GM12873 (cell line): ENCODE measurements around the gene IGF1.

Source experiments
- TF ChIP-seq, protein P1 (sequence below): IDR thresholded peaks from 2 replicates; pipeline ENCODE4 v1.5.1; 2012; ENCODE audit warnings: low read depth, mild to moderate bottlenecking, moderate library complexity, low read length, control low read depth; ENCODE audit not compliant: insufficient read depth; ENCODE audit errors: missing control alignments

The IGF1 gene

DNA sequence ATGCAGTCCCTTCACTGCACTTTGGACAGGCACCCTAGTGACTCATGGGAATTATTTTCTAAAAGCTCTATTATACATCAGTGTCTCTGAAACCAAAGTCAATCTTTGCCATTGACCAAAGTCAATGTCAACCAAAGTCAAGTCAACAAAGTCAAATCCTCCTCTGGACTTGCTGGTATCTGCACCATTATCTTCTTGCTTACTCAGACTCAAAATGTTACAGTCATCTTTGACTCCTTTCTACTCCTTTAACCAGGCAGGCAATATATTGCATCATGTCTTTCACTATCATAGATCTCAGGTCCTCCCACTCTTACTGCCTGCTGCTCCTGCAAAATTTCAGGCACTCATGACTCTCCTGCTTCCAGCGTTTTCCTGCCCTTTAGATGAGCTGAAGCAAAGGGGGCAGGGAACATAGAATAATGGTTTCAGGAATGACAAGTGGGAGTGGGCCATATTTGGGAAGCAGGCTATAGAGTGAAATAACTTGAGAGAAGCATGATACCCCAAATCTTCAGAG is 39.2 kb downstream of the IGF1 start:
- TF ChIP-seq, protein P1, sequence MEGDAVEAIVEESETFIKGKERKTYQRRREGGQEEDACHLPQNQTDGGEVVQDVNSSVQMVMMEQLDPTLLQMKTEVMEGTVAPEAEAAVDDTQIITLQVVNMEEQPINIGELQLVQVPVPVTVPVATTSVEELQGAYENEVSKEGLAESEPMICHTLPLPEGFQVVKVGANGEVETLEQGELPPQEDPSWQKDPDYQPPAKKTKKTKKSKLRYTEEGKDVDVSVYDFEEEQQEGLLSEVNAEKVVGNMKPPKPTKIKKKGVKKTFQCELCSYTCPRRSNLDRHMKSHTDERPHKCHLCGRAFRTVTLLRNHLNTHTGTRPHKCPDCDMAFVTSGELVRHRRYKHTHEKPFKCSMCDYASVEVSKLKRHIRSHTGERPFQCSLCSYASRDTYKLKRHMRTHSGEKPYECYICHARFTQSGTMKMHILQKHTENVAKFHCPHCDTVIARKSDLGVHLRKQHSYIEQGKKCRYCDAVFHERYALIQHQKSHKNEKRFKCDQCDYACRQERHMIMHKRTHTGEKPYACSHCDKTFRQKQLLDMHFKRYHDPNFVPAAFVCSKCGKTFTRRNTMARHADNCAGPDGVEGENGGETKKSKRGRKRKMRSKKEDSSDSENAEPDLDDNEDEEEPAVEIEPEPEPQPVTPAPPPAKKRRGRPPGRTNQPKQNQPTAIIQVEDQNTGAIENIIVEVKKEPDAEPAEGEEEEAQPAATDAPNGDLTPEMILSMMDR = no peak

DNA sequence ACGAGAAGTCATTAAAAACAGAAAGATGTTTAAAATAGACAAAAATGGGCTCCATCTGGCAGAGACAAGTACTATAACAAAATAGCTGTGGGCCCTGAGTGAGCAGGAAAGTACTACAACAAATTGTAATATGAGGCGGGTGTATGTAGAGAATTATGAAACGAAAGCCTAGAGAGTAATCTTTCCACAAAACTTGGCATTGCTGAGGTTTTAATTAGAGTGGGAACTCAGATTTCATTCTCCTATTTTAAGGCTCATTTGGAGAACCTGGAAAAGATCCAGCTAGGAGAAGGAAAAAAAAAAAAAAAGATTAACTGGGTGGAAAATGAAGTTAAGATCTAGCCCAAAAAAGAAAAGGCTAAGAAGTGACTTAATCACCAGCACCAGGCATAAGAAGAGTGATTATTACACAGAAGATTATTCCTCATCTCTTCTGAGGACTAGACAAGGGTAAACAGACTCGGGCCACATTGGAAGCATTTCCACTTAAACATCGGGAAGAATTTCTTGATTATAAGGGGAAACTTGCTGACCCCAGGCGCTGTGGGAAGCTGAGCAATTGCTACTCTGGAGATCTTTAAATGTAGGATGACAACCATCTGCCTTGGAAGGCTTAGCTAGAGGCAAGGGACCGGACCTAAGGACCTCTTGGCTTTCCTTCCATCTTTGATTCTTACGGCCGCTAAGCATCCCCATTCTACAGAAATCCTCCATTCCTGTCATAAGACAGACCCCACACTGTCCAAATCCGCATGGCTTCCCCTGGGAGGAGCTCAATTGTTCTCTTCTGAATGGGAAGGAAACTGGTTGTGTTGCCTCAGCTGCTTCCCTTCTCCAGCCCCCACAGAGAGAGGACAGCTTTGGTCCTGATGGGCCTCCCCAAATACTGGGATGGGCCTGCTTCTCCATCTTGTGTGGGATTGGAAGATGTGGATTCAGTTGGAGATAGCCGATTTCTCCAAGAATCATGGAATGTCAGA is 40.6 kb downstream of the IGF1 start:
- TF ChIP-seq, protein P1 = no peak

DNA sequence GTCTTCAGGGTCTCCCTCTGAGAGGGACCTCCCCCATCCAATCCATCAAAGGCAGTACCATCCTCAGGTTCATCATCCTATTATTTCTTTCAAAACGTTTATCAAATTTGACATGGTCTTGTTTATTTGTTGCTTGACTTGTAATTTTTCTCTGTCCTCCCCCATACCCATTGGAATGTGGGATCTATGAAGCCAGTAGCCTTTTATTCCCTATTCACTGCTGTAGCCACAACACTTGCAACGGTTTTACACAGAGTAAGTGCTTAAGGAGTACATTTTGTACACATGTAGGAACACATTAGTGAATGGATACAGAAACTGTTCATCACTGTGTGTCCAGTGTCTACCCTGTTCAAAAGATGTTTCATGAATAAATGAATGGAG is 41.5 kb downstream of the IGF1 start:
- TF ChIP-seq, protein P1 = no peak

DNA sequence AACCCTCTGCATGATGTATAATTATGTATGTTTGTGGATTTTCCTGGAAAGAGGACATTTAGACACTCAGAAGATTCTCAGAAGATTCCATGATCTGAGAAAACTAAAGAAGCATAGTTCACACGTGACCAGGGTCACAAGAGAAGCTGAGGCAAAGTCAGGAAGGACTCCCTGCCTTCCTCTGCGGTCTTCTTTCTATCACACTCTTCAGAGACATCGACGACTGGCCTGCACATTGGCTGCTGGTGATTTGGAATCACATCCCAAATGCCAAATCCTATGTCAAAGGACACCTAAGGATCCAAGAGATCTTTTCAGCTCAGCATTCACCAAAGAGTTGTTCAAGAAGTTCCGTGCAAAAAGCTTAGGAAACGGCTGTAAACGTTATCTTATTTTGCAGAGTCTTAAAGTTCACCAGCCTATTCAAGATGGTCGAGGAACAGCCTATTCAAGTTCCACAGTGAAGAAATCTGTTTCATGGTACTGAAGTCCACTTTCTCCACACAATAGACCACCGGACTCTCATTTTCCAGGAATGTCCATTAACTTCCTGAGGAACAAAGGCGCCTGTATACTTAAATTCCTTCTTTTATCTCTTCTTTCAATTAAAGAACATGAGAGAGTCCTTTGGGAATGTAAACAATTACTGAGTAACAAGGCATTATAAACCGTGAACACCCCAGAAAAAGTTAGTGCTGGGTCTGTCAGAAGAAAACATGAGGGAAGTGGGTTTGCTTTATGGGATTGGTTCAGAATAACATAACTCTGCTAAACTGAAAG is 42.1 kb downstream of the IGF1 start:
- TF ChIP-seq, protein P1 = no peak

DNA sequence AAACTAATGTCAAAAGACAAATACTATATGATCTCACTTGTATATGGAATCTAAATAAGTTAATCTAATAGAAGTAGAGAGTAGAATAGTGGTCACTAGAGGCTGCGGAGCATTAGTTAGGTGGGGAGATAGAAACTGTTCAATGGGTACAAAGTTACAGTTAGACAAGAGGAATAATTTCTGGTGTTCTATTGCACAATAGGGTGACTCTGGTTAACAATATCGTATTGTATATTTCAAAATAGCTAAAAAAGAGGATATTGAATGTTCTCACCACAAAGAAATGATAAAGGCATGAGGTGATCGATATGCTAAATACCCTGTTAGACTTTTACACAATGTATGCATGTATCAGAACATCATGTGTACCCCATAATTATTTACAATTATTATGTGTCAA is 42.9 kb downstream of the IGF1 start:
- TF ChIP-seq, protein P1 = no peak

DNA sequence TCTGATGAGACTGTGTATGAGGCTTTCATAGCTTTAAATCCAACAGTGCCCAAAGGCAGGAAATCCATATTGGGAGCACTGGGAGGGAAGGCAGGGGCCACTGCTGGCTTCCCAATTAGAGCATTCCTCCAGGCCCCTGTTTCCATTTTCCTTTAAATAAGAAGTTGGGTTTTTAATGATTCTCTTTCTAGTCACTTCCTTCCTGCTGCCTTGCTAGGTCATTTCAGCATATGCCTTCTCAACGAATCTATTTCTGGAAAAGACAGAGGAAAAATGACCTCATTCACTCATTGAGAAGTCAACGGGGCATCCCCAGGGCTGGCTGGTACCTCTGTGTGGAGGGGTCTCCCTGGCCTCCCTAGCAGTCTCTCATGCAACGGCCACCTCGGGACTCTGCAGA is 43.5 kb downstream of the IGF1 start:
- TF ChIP-seq, protein P1 = no peak
